Measurements from ENCODE around the gene ARHGAP18. TPM values are rescaled to one million over a fixed set of nuclear protein-coding genes. Genes with fewer than 3 reads are reported as not detected.

The ARHGAP18 gene
- total RNA-seq, 1 donor from 2014 or later, result 38.6 TPM

- no peaks in the 10 kb centered on the region for H3K27me3 Mint-ChIP-seq (ENCODE audit: low read depth, unreplicated experiment)
- no peaks in the 10 kb centered on the region for H3K27me3 ChIP-seq (ENCODE audit: insufficient read depth, low read length)
- no peak for TF ChIP-seq EZH2 (IDR thresholded peaks at IDR 0.05; ENCODE audit: insufficient read depth, low read length)
- TF ChIP-seq CTCF (IDR thresholded peaks at IDR 0.05; ENCODE audit: insufficient read depth, low read depth, low read length), result no peak
- H3K9me3 Mint-ChIP-seq (ENCODE audit: unreplicated experiment), result no peaks in the 10 kb centered on the region
- no peaks in the 10 kb centered on the region for H3K36me3 ChIP-seq (ENCODE audit: insufficient read depth, low read length)
- H3K4me2 ChIP-seq (ENCODE audit: low read length), result no peak overlapping the region
- H3K4me3 Mint-ChIP-seq (ENCODE audit: unreplicated experiment), result no peak overlapping the region
- no peaks in the 10 kb centered on the region for H4K20me1 ChIP-seq (ENCODE audit: insufficient read depth, low read length)
- peaks cover 3% of the 10 kb centered on the region for H3K4me1 Mint-ChIP-seq (ENCODE audit: low read depth, unreplicated experiment)
- DNase-seq (ENCODE audit: low read depth) (no peak), FAIRE-seq (no peak)
- no peak overlapping the region for H3K4me3 ChIP-seq (ENCODE audit: insufficient read depth, low read depth, low read length)
- H3K36me3 Mint-ChIP-seq (ENCODE audit: low read depth, unreplicated experiment), result peaks cover 9% of the 10 kb centered on the region
- no peak overlapping the region for H2AFZ ChIP-seq (ENCODE audit: low read depth, low read length)
- no peak overlapping the region for H3K27ac Mint-ChIP-seq (ENCODE audit: unreplicated experiment)
- no peak overlapping the region for H3K9ac ChIP-seq (ENCODE audit: low read length)
- no peak overlapping the region for H3K27ac ChIP-seq (ENCODE audit: low read depth, low read length)
- no peaks in the 10 kb centered on the region for H3K79me2 ChIP-seq (ENCODE audit: insufficient read depth, low read length)
- H3K9me3 ChIP-seq (ENCODE audit: insufficient read depth, low read depth, low read length), result no peaks in the 10 kb centered on the region
- H3K4me1 ChIP-seq (ENCODE audit: insufficient read depth, low read length), result no peaks in the 10 kb centered on the region
Observed at GRCh38 chr6:129552413-129552812, 157.6 kb downstream of the ARHGAP18 start.

GRCh38 chr6:129551486-129551885, 158.5 kb downstream of the ARHGAP18 start:
- Mint-ChIP-seq H3K4me3 (ENCODE audit: unreplicated experiment) (no peak overlapping the region), H3K27me3 (ENCODE audit: low read depth, unreplicated experiment) (no peaks in the 10 kb centered on the region), H3K27ac (ENCODE audit: unreplicated experiment) (no peak overlapping the region), H3K4me1 (ENCODE audit: low read depth, unreplicated experiment) (peaks cover 5% of the 10 kb centered on the region), H3K36me3 (ENCODE audit: low read depth, unreplicated experiment) (peaks cover 8% of the 10 kb centered on the region), H3K9me3 (ENCODE audit: unreplicated experiment) (no peaks in the 10 kb centered on the region)
- FAIRE-seq (no peak), DNase-seq (ENCODE audit: low read depth) (no peak)
- Histone ChIP-seq H3K4me1 (ENCODE audit: insufficient read depth, low read length) (no peaks in the 10 kb centered on the region), H3K9ac (ENCODE audit: low read length) (no peak overlapping the region), H2AFZ (ENCODE audit: low read depth, low read length) (no peak overlapping the region), H3K79me2 (ENCODE audit: insufficient read depth, low read length) (no peaks in the 10 kb centered on the region), H3K4me2 (ENCODE audit: low read length) (no peak overlapping the region), H3K9me3 (ENCODE audit: insufficient read depth, low read depth, low read length) (no peaks in the 10 kb centered on the region), H3K36me3 (ENCODE audit: insufficient read depth, low read length) (no peaks in the 10 kb centered on the region), H3K4me3 (ENCODE audit: insufficient read depth, low read depth, low read length) (no peak overlapping the region), H3K27me3 (ENCODE audit: insufficient read depth, low read length) (no peaks in the 10 kb centered on the region), H4K20me1 (ENCODE audit: insufficient read depth, low read length) (no peaks in the 10 kb centered on the region), H3K27ac (ENCODE audit: low read depth, low read length) (no peak overlapping the region)
- TF ChIP-seq EZH2 (IDR thresholded peaks at IDR 0.05; ENCODE audit: insufficient read depth, low read length) (no peak), CTCF (IDR thresholded peaks at IDR 0.05; ENCODE audit: insufficient read depth, low read depth, low read length) (no peak)

- H3K36me3 ChIP-seq (ENCODE audit: insufficient read depth, low read length), result no peaks in the 10 kb centered on the region
- no peaks in the 10 kb centered on the region for H3K4me1 ChIP-seq (ENCODE audit: insufficient read depth, low read length)
- H4K20me1 ChIP-seq (ENCODE audit: insufficient read depth, low read length), result no peaks in the 10 kb centered on the region
- no peak for FAIRE-seq
- DNase-seq (ENCODE audit: low read depth), result no peak
- H3K4me2 ChIP-seq (ENCODE audit: low read length), result no peak overlapping the region
- Mint-ChIP-seq H3K9me3 (ENCODE audit: unreplicated experiment) (no peaks in the 10 kb centered on the region), H3K27ac (ENCODE audit: unreplicated experiment) (no peak overlapping the region), H3K27me3 (ENCODE audit: low read depth, unreplicated experiment) (no peaks in the 10 kb centered on the region), H3K36me3 (ENCODE audit: low read depth, unreplicated experiment) (peaks cover 16% of the 10 kb centered on the region), H3K4me3 (ENCODE audit: unreplicated experiment) (no peak overlapping the region), H3K4me1 (ENCODE audit: low read depth, unreplicated experiment) (peaks cover 8% of the 10 kb centered on the region)
- no peaks in the 10 kb centered on the region for H3K79me2 ChIP-seq (ENCODE audit: insufficient read depth, low read length)
- H3K9ac ChIP-seq (ENCODE audit: low read length), result no peak overlapping the region
- no peaks in the 10 kb centered on the region for H3K27me3 ChIP-seq (ENCODE audit: insufficient read depth, low read length)
- no peak overlapping the region for H2AFZ ChIP-seq (ENCODE audit: low read depth, low read length)
- H3K9me3 ChIP-seq (ENCODE audit: insufficient read depth, low read depth, low read length), result no peaks in the 10 kb centered on the region
- no peak overlapping the region for H3K27ac ChIP-seq (ENCODE audit: low read depth, low read length)
- no peak for TF ChIP-seq CTCF (IDR thresholded peaks at IDR 0.05; ENCODE audit: insufficient read depth, low read depth, low read length)
- H3K4me3 ChIP-seq (ENCODE audit: insufficient read depth, low read depth, low read length), result no peak overlapping the region
Observed at GRCh38 chr6:129546702-129547101, 163.3 kb downstream of the ARHGAP18 start.
